GM12891 (cell line): ENCODE data around the gene TCF12.

Experiments
- POLR2AphosphoS5 ChIP-seq: IDR thresholded peaks from 2 replicates; pipeline ENCODE4 v1.6.1; 2011; ENCODE audit warnings: low read depth, low read length, control low read depth
- TAF1 ChIP-seq: IDR thresholded peaks from 2 replicates; pipeline ENCODE4 v1.6.1; 2011; ENCODE audit warnings: low read depth, low read length, control low read depth

- TF ChIP-seq POLR2AphosphoS5 (no peak), TAF1 (no peak)
Measured at GRCh38 chr15:56963126-56963525, 44.7 kb downstream of the TCF12 start.
